Stimulated activated CD8-positive, alpha-beta memory T cell treated with anti-CD3 and anti-CD28 coated beads, Interleukin-2, amount 100 ng/mL, for 1 hour (primary cell): ENCODE data around the gene KCNH8.

ENCODE experiments used
- DNase-seq, 2 donors: peaks; one replicate each; pipeline ENCODE4 v3.0.0-alpha.2; 2020; ENCODE audit warnings: low read depth in 2 of 2

The KCNH8 gene

DNA sequence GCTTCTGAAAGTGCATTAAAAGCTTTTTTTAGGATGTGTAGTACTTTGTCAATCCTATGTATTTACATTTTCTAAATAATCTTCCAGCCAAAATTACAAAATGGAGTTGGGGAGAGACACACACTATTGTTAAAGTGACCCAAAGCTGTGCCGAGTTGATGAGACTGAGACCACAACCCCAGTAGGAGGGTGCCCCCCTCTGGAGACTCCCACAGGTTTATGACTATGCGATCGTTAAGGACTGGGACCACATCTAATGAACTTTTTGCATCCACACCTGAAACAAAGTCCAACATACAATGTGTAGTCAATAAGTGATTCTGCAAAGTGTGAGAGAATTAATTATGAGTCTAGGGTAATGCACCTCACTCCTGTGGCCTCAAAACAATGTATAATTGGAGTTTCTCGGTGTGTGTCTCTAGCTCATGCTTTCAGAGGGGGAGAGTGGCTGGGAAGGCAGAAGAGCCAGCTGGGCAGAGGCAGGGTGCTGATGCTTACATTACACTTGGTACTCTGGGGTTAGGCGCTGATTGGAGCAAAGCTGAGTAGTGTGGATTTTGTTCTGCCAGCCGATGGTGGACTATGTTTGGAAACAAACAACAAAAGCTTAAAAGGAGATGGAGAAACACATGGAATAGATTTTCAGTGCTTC, 102.8 kb downstream of the KCNH8 start:
- no peak for DNase-seq

DNA sequence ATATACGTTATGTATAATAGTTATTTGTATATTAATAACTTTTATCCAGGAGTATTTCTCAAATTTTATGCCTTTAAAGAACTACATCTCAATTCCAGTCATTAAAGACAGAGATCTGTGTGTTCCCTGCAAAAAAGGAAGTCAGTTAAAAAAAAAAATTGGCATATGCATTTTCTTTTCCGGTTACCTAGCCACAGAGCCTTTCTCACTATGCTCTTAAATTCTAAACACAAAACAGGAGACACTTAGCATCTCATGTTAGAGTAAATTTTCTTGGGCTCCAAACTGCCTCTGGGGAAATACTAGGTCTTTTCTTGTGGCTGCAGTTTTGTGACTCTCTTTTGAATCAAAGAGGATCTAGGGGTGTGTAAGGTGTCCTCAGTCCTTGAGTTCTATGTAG, 105.9 kb downstream of the KCNH8 start:
- no peak for DNase-seq

DNA sequence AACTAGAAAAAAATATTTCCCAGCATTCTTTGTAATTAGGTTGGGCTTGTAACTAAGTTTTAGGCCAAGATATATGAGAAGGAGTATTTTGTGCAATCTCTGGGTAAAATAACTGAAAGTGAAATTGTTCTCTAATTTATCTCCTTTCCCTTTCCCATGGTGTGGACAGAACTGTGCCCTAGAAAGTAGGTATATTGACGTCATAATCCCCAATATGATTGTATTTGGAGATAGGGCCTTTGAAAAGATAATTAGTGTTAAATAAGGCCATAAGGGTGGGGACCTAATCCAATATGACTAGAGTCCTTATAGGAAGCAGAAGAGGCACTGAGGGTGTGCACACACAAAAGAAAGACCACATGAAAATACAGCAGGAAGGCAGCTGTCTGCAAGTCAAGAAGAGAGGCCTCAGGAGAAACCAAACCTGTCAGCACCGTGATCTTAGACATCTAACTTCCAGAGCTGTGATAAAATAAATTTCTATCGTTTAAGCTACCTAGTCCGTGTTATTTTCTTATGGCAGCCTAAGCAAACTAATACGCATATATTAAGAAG, 106.6 kb downstream of the KCNH8 start:
- DNase-seq: no peak

DNA sequence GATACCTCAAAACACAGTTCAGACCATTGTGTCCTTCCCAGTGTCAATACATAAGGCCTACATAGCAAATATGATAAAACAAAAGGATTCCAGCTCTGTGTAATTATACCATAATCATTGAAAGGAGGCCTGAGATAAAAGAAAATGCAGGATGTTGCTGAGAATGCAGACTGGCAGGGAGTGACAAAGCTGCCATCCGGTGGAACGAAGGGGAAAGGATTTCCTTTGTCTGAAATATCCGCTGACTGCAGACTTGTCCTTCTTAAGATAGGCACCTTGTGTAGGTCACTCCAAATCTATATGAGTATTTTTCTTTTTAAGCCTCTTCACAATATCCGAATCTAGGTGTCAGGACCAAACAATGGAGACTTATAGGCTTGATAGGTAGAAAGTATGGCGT, 108.0 kb downstream of the KCNH8 start:
- no peak for DNase-seq

DNA sequence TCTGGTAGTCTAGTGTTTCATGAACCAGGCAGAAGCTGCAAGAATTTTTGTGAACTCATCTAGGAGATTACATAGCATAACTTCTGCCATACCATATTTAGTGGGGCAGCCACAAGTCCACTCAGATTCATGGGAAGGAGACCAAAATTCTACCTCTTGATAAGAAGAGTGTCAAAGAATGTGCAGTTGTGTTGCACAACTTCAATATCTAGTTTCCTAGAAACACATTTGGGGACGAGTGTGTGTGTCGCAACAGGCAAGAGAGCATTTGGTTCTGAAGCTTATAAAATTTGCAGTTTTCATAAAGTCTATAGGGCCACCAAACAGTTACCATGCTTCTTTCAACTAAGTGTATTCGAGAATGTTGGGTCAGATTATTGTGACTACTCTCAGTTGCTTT, 115.3 kb downstream of the KCNH8 start:
- no peak for DNase-seq

DNA sequence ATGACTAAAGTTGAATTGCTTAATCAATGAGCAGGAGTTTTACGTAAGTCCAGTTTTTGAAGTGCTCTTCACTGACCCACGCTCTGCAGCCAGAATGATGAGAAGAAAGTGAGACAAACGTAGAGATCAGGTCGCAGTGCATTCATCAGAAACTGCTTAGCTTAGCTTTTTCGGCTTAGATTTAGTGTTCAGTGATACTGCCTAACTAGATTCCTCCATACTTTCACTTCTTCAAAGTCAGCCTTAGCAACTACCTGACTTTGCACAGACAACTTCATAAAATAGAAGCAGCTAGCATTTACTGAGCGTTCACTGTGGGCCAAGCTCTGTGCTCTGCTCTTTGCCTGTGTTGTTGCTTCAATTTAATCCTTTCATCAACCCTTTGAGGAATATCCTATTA, 116.1 kb downstream of the KCNH8 start:
- DNase-seq: no peak

DNA sequence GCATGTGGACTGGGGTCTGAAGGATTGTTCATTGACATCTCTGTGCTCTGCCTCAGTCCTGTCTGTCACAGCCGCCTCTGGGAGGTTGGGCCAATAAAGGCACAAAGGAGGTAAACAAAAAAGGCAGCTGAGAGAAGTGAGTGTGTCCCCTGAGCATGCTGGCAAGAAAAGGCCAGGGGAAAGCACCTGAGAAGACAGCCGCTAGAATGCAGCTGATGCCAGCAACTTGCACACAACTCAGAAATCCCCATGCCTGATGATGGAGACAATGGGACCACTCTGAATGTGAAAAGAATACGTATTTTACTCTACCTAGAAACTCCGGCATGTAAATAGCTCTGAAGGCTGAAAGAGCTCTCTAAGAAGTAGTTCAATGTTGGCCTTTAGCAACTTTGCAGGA, 118.7 kb downstream of the KCNH8 start:
- DNase-seq: no peak

DNA sequence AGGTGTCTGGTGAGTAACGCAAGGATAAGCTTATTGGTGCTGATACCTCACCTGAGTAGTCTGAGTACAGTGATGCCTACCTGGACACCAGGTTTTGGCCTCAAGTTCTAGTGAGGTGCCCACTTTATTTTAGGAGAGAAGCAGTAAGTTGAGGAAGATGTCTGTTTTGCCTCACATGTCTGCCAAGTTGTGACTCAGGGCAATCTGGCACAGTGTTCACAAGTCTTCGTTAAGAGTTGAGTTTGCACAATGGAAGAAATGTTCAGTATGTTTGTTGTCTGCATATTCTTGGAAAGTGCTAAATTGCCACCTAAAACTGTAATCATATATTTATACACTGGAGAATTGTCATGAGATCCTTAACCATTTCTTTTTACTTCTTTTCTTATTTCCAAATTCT, 122.2 kb downstream of the KCNH8 start:
- no peak for DNase-seq

DNA sequence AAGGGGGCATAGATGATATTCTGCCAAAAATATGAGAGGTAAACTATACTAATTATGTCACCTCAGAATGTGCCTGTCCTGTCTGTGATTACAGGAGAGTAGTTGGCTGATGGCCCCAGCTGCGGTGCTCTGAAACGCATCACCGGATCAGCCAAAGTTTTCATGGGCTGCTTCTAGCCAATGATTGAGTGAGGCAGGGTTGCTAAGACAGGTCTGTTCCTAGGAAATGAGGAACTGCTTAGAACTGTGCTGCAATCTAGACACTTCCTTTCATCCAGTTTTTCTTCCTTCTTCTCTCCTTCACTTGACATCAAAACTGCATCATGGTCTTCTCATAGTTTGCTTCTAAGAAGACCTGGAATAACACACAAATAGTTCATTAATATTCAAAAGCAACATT, 124.0 kb downstream of the KCNH8 start:
- DNase-seq: no peak

DNA sequence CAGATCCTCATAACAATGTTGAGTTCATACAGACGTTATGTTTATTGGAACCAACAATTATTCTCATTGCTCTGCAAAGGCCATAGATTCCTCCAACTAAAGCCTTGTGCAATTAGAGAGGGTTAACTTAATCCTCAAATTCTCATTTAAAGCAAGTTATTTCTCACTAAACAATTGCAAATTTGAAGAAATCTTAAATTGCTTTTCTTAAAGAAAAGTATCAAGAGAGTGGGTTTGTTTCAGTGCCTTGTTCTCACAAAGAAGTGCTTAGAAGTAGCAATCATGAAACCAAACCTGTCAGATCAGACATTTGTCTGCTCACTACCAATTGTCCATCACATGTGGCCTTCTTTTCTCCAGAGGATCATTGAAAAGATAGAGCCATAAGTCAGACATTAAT, 124.8 kb downstream of the KCNH8 start:
- no peak for DNase-seq

DNA sequence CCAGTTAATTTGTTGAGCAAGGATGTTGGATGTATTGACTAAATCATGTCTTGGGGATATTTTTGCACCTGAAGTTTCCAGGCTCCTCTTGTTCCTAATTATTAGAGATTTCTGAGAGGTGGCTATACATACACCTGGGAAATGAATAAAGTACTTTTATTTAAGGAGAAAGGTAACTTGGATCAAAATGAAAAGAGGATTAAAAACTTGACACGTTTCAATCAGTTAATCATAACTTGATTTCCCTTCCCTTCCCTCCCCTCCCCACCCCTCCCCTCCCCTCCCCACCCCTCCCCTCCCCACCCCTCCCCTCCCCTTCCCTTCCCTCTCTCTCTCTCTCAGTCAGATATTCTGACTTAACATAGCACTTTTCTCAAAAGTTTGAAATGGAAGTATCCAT, 126.3 kb downstream of the KCNH8 start:
- DNase-seq: no peak

DNA sequence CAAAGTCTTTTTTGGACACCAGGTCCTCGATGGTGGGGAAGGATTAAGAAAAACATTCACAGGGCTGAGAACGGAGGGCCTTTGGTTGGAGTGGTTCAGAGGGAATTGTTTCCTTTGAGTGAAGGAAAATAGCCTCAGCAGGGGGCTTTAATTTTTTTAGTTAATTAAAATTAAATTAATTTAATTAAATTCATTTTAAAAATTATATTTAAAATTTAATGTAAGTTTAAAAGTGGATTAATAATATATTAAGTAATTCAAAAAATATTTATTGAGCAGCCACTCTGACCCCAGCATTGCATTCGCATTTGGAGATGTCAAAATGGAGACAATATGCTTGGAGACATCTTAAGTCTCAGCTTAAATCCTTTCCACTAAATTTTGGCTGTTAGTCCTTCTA, 136.7 kb downstream of the KCNH8 start:
- DNase-seq: no peak

DNA sequence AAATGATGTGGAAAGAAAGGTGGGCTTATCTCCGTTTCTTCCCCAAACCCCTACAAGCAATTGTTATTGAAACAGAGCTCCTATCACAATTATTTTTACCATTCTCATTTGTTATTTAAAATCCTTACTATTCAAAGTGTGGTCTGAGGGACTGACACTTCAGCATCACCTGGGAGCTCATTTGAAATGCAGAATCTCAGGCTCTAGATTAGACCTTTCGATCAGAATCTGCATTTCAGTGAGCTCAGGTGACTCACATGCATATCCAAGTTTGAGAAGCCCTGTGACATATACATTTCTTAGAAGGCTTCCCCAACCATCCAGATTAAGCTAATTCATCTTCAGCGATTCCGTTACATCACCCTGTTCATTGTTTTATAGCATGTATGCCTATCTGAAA, 145.0 kb downstream of the KCNH8 start:
- no peak for DNase-seq

DNA sequence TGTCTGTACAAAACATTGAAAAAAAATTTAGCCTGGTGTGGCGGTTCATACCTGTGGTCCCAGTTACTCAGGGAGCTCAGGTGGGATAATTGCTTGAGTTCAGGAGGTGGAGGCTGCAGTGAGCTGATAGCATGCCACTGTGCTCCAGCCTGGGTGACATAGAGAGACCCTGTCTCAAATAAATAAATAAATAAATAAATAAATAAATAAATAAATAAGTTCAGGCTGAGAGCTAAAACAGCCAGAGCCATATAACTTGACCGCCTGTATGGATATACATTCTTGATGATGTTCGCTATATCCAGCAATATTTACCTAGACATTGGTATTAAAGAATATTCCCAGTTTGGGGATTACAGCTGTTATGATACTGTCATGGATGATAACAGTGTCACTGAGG, 146.9 kb downstream of the KCNH8 start:
- DNase-seq: no peak

DNA sequence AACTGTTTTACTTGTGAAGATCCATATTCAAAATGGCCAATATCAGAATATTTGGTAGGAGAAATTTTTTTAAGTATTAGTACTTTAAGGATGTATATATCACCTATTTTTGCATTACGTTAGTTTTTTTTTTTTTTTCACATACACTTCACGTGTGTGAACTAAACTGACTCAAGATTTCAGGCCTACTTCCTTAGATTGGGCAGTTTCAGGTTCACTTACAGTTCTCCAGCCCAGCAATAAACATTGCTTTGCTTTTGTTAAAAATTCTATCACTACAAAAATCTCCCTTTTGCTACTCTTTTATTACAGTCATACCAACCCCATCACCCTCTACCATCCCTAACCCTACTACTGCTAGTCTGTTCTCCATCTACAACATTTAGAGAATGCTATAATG, 183.6 kb downstream of the KCNH8 start:
- DNase-seq: no peak

DNA sequence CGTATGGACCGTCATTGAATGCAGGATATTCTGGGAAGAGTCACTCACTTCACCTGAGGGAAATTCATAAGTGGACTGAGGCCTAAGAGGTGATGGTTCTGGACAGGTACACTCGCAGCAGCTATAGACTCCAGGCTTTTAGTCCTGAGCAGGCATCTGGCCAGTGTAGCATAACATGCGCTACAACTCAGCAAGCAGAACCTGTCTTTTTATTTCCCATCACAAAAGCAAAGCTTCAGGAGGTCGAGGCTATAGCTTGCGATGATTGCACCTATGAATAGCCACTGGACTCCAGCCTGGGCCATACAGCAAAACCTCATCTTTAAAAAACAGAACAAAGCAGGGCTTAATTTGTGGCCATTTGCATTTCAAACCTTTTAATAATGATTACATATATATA, 185.8 kb downstream of the KCNH8 start:
- DNase-seq: no peak

DNA sequence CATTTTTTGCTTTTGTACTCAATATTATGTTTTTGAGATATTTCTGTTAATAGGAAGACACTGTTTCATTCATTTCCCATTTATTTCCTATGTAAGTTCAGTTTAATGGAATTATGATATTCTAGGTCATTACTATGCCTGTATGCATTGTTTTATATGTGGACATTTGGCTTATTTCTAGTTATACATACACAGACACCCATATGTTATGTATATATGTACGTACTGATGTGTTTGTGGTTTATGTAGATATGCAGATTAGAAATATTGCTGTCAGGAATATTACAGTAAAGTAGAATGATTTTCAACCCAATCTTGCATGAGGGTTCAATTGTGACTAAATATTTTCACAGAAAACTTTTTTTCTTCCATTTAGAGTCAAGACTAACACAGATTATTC, 190.5 kb downstream of the KCNH8 start:
- no peak for DNase-seq

DNA sequence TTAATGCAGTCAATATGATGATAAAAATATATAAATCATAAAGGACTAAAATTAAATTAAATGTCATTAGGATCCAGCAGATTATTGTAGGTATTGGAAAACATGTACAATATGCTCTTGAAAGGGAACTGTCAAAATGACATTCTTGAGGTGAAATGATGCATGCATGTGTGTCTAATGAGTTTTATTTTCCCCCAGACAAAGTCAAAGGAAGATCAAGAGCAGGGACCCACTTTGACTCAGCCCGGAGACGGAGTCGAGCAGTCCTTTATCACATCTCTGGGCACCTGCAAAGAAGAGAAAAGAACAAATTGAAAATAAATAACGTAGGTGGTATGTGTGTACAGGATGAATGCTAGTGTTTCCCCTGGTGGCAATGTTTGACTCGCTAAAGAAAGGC, 194.1 kb downstream of the KCNH8 start:
- no peak for DNase-seq

DNA sequence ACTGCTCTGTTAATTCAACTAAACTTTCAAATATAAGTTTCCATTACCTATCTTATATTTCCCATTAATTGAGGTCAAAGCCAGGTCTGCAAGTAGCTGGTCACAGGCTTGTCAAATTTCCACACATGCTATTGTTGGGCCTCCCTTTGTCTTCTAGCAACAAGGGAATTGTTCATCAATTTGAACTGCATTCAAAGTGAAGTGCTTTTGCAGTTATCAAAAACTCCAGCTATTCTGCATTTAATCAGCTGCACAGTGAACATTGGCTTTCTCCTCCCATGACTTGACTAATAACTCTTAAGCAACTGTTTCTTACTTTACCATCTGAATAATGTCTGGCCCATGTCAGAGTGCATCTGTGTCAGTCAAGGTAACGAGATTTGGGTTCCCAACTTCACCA, 198.4 kb downstream of the KCNH8 start:
- no peak for DNase-seq

DNA sequence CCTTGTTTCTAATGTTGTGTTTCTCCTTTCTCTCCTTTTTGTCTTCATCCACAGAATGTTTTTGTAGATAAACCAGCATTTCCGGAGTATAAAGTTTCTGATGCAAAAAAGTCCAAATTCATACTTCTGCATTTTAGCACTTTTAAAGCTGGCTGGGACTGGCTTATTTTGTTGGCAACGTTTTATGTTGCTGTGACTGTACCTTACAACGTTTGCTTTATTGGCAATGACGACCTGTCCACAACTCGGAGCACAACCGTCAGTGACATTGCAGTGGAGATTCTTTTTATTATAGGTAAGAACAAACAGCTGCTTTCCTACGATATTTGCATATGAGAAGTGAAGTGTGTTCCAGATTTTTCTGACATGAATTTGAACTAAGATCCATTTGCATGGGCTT, 199.4 kb downstream of the KCNH8 start:
- DNase-seq: no peak

DNA sequence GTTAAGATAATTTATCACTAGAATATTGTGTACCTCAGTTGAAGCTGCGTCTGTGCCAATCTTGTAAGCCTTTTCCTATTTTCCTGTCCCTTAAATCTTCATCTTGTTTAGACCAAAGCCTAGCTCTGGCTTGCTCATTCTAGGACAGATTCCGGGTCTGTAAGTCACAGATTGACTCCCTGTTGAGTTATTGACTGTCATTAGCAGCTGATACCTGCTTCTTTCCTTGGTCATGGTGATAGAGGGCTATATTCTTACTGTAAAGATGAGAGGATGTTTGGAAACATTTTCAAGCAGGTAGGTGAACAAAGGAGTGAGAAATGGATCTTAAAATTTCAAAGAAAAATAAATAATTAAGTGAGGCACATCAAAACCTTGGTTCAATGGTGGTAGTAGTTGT, 200.2 kb downstream of the KCNH8 start:
- no peak for DNase-seq

DNA sequence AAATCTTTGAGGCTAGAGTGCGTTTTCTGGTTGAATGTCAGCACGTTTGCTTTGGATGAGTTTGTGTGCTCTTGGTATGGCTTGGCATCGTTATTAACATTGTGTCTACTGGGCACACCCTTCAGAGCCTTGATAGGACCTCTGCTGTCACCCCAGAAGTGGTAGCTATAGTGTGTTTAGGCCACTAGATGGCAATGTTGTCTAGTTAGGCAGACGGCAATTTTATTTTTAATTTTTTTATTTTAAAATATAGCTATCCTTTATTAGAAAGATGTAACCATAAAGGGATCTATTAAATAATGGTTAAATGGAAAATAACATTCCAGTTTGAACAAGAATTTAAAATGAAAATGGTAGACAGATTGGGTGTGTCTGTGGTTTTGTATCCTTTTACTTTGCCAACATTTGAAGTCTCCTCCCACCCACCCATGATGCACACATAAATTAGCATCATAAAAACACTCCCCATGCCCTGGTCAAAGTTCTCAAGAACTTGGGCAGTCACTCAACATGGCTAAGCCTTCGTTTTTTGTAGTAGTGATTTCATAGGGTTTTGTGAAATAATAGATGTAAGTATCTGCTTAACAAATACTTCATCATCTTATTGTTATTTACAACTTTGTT, 200.7 kb downstream of the KCNH8 start:
- DNase-seq: no peak

DNA sequence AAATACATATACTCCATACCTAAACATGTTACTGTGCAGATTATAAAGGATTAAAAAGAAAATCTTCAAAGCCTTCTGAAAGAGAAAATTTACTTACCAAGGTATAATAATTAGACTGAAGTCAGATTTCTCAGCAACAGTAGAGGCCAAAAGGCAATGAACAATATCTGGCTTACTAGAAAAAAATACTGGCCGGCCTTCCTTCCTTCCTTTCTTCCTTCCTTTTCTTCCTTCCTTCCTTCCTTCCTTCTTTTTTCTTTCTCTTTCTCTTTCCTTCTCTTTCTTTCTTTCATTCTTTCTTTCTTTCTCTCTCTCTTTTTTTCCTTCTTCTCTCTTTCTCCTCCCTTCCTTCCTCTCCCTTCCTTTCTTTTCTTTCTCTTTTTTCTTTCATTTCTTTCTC, 209.6 kb downstream of the KCNH8 start:
- DNase-seq: no peak

DNA sequence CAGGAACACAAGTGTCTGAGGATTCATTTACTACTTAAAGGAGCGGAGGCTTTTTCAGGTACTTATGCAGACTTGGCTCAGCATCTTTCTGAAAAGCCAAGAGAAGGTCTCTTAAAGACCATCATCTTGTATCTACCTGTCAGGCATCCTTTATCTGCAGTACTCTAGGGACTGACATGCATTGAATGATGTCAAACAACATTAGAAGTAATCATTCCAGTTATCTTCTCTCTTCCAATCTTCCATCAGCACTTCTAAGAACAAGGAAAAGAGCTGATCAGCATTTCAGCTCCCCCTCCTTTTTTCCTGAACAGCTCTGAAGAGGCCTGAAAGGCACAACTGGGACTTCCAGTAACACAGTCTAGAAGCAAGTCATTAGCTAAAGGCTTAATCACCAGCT, 214.8 kb downstream of the KCNH8 start:
- DNase-seq: no peak
